22Rv1 (cell line): ENCODE results near the gene MARCHF7.

Experiments used
- CTCF ChIP-seq: fragments of 450-650 bp; IDR thresholded peaks from 2 replicates; pipeline ENCODE4 v1.5.1; 2017; ENCODE audit warnings: mild to moderate bottlenecking
- ZFX ChIP-seq: fragments of 450-650 bp; IDR thresholded peaks from 2 replicates; pipeline ENCODE4 v1.6.1; 2017; ENCODE audit warnings: antibody characterized with exemption, borderline replicate concordance

- no peak for TF ChIP-seq CTCF
- TF ChIP-seq ZFX = no peak
Observed at GRCh38 chr2:159744363-159744762, 32.1 kb downstream of the MARCHF7 start.
